Mammary epithelial cell (primary cell): ENCODE measurements around the gene ATOH7.

ENCODE experiments used
- CTCF ChIP-seq, 2 donors: IDR thresholded peaks in 1 of 2; conservative IDR thresholded peaks in 1 of 2; 2 replicates each; pipeline ENCODE4 v1.5.1; 2011 to 2012; ENCODE audit warnings: inconsistent platforms in 2 of 2, low read length in 2 of 2, mild to moderate bottlenecking in 2 of 2, control low read depth in 1 of 2, low read depth in 1 of 2; ENCODE audit not compliant: insufficient read depth in 1 of 2; ENCODE audit errors: extremely low read depth in 1 of 2
- EZH2 ChIP-seq: IDR thresholded peaks from 2 replicates; pipeline ENCODE4 v1.6.1; 2012; ENCODE audit warnings: low read length, inconsistent platforms, borderline replicate concordance

GRCh38 chr10:68208424-68209042 lies 23.4 kb downstream of the ATOH7 start:
- TF ChIP-seq CTCF (conservative IDR thresholded peaks at IDR 0.05 in 1 of 2, IDR thresholded peaks at IDR 0.05 in 1 of 2; ENCODE audit: extremely low read depth in 1 of 2, insufficient read depth in 1 of 2, low read depth in 1 of 2, low read length in 2 of 2), result peak; percentile 77 to 82
- no peak for TF ChIP-seq EZH2
